Liver (tissue), 9 donors: ENCODE data around the gene NFYC. TPM values are rescaled to one million over a fixed set of nuclear protein-coding genes. Genes with fewer than 3 reads are reported as not detected.

ENCODE experiments used
- DNase-seq: peaks from one replicate; pipeline ENCODE4 v3.0.0-alpha.2; 2017; ENCODE audit warnings: low spot score
- H3K27ac ChIP-seq, 2 donors: one replicate each; pipeline ENCODE4 v1.7.0; 2013; ENCODE audit warnings: inconsistent platforms in 2 of 2, low read length in 2 of 2, control low read depth in 1 of 2, low read depth in 1 of 2, mild to moderate bottlenecking in 1 of 2
- H3K27me3 ChIP-seq, 4 donors: one replicate each; pipeline versions ENCODE4 v1.6.1 to v1.7.0; 2013; ENCODE audit warnings: low read length in 3 of 4, inconsistent platforms in 1 of 4, mild to moderate bottlenecking in 1 of 4, moderate library complexity in 1 of 4; ENCODE audit not compliant: control insufficient read depth in 4 of 4, insufficient read depth in 4 of 4
- H3K36me3 ChIP-seq, 4 donors: one replicate each; pipeline versions ENCODE4 v1.6.1 to v1.7.0; 2013; ENCODE audit warnings: low read length in 3 of 4, mild to moderate bottlenecking in 3 of 4, low read depth in 1 of 4, moderate library complexity in 1 of 4; ENCODE audit not compliant: control insufficient read depth in 4 of 4, insufficient read depth in 3 of 4
- H3K4me1 ChIP-seq, 4 donors: one replicate each; pipeline versions ENCODE4 v1.6.1 to v1.7.0; 2013; ENCODE audit warnings: low read length in 3 of 4, mild to moderate bottlenecking in 3 of 4, moderate library complexity in 1 of 4; ENCODE audit not compliant: control insufficient read depth in 4 of 4, insufficient read depth in 4 of 4
- H3K4me3 ChIP-seq, 3 donors: one replicate each; pipeline versions ENCODE4 v1.6.1 to v1.7.0; 2013; ENCODE audit warnings: low read length in 3 of 3, control low read depth in 1 of 3, low read depth in 1 of 3, mild to moderate bottlenecking in 1 of 3
- H3K9ac ChIP-seq, 2 donors: one replicate each; pipeline ENCODE4 v1.7.0; 2013; ENCODE audit warnings: low read length in 2 of 2, mild to moderate bottlenecking in 2 of 2, moderate library complexity in 2 of 2, control low read depth in 1 of 2, low read depth in 1 of 2
- H3K9me3 ChIP-seq, 4 donors: one replicate each; pipeline versions ENCODE4 v1.6.1 to v1.7.0; 2013; ENCODE audit warnings: low read length in 3 of 4; ENCODE audit not compliant: control insufficient read depth in 4 of 4
- EGR1 ChIP-seq, 2 donors: IDR thresholded peaks; 2 replicates each; pipeline ENCODE4 v1.6.1; 2016 to 2018; ENCODE audit warnings: antibody characterized with exemption in 2 of 2, low read depth in 2 of 2
- FOXA1 ChIP-seq: IDR thresholded peaks from 2 replicates; pipeline ENCODE4 v1.6.1; 2016; ENCODE audit warnings: antibody characterized with exemption
- FOXA2 ChIP-seq: IDR thresholded peaks from 2 replicates; pipeline ENCODE4 v1.6.1; 2016; ENCODE audit warnings: antibody characterized with exemption
- GABPA ChIP-seq, 2 donors: IDR thresholded peaks in 1 of 2; conservative IDR thresholded peaks in 1 of 2; 2 replicates each; pipeline ENCODE4 v1.6.1; 2016; ENCODE audit warnings: antibody characterized with exemption in 2 of 2, mild to moderate bottlenecking in 1 of 2, moderate library complexity in 1 of 2
- HNF4A ChIP-seq, 2 donors: conservative IDR thresholded peaks; 2 replicates each; pipeline ENCODE4 v1.6.1; 2016; ENCODE audit warnings: antibody characterized with exemption in 2 of 2, mild to moderate bottlenecking in 2 of 2
- HNF4G ChIP-seq: IDR thresholded peaks from 2 replicates; pipeline ENCODE4 v1.6.1; 2016; ENCODE audit warnings: antibody characterized with exemption
- JUND ChIP-seq, 2 donors: IDR thresholded peaks; 2 replicates each; pipeline ENCODE4 v1.6.1; 2016; ENCODE audit warnings: antibody characterized with exemption in 2 of 2
- NR2F2 ChIP-seq: IDR thresholded peaks from 2 replicates; pipeline ENCODE4 v1.6.1; 2016; ENCODE audit warnings: antibody characterized with exemption
- SP1 ChIP-seq: IDR thresholded peaks from 2 replicates; pipeline ENCODE4 v1.6.1; 2018; ENCODE audit warnings: antibody characterized with exemption, mild to moderate bottlenecking
- TAF1 ChIP-seq: conservative IDR thresholded peaks from 2 replicates; pipeline ENCODE4 v1.6.1; 2016; ENCODE audit warnings: antibody characterized with exemption, mild to moderate bottlenecking
- YY1 ChIP-seq: IDR thresholded peaks from 2 replicates; pipeline ENCODE4 v1.6.1; 2016; ENCODE audit warnings: antibody characterized with exemption, mild to moderate bottlenecking
- whole genome bisulfite sequencing: extraction: QIAGEN DNeasy Blood & Tissue Kit; methylation state at CpG from one replicate; pipeline ENCODE4 v1.1.7; 2013; 5-methylcytosine and 5-hydroxymethylcytosine counted together
- polyA plus RNA-seq, 2 donors: library from polyadenylated mRNA; stranded (reverse) in 1 of 2; unstranded in 1 of 2; fragments of 200-250 nt in 1 of 2; fragments of >200 nt in 1 of 2; fragmentation: Nextera tagmentation in 1 of 2; extraction: Ambion mirVana in 1 of 2; gene quantifications; one replicate each; pipeline versions ENCODE4 v1.2.1 to v1.2.3, GENCODE V29; 2013 to 2015
- total RNA-seq, 2 donors: library from RNA; depleted of rRNA; stranded (reverse); fragments of >200 nt; gene quantifications; one replicate each; pipeline ENCODE4 v1.2.3, GENCODE V29; 2014
- TF ChIP-seq, protein P1 (sequence below): IDR thresholded peaks from 2 replicates; pipeline ENCODE4 v1.6.1; 2016; ENCODE audit warnings: antibody characterized with exemption
- TF ChIP-seq, protein P2 (sequence below): fragments of 150-350 bp; IDR thresholded peaks from 2 replicates; pipeline ENCODE4 v1.5.1; 2017; ENCODE audit warnings: improper control_type of control experiment, low read depth, low read length; ENCODE audit not compliant: missing input control
- TF ChIP-seq, protein P3 (sequence below): IDR thresholded peaks from 2 replicates; pipeline ENCODE4 v1.6.1; 2016; ENCODE audit warnings: antibody characterized with exemption, mild to moderate bottlenecking
- TF ChIP-seq, protein P4 (sequence below): IDR thresholded peaks from 2 replicates; pipeline ENCODE4 v1.6.1; 2016; ENCODE audit warnings: antibody characterized with exemption
- TF ChIP-seq, protein P5 (sequence below): IDR thresholded peaks from 2 replicates; pipeline ENCODE4 v1.6.1; 2016; ENCODE audit warnings: antibody characterized with exemption
- donor health status: healthy.
- donor health status: healthy.
- donor health status: healthy.
- donor health status: healthy.
- donor health status: healthy.

The NFYC gene
- total and polyA plus RNA-seq, 4 donors, result 18.3 to 28.1 (median 26.8) TPM

DNA sequence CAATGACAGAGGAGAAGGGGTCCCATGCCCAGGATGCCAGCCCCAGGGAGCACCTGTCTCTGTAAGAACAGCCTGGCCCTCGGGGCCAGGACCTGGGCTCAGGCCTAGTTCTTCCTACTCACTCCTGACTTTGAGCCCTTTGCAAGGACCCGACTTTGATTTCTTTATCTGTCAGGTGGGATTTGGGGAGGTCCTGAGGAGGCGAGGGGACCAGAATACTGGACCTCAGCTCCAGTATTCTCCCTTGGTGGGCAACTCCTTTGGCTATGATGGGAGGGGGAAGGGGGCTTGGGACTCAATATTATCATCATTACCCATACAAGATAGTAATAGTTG, 110.2 kb downstream of the NFYC start:
- WGBS, result 80% methylated on average over 3 of the region's 3 CpGs
- H3K9me3 ChIP-seq, result no peaks in the 10 kb centered on the region
- H3K36me3 ChIP-seq, result no peaks in the 10 kb centered on the region
- peak overlapping the region; percentile 52 to 64 for H3K27ac ChIP-seq
- TF ChIP-seq HNF4A (conservative IDR thresholded peaks at IDR 0.05), result no peak
- TF ChIP-seq, protein P1, sequence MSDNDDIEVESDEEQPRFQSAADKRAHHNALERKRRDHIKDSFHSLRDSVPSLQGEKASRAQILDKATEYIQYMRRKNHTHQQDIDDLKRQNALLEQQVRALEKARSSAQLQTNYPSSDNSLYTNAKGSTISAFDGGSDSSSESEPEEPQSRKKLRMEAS, result no peak
- no peak for TF ChIP-seq HNF4G
- no peak for TF ChIP-seq SP1
- TF ChIP-seq, protein P2, sequence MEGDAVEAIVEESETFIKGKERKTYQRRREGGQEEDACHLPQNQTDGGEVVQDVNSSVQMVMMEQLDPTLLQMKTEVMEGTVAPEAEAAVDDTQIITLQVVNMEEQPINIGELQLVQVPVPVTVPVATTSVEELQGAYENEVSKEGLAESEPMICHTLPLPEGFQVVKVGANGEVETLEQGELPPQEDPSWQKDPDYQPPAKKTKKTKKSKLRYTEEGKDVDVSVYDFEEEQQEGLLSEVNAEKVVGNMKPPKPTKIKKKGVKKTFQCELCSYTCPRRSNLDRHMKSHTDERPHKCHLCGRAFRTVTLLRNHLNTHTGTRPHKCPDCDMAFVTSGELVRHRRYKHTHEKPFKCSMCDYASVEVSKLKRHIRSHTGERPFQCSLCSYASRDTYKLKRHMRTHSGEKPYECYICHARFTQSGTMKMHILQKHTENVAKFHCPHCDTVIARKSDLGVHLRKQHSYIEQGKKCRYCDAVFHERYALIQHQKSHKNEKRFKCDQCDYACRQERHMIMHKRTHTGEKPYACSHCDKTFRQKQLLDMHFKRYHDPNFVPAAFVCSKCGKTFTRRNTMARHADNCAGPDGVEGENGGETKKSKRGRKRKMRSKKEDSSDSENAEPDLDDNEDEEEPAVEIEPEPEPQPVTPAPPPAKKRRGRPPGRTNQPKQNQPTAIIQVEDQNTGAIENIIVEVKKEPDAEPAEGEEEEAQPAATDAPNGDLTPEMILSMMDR, result no peak
- TF ChIP-seq, protein P3, sequence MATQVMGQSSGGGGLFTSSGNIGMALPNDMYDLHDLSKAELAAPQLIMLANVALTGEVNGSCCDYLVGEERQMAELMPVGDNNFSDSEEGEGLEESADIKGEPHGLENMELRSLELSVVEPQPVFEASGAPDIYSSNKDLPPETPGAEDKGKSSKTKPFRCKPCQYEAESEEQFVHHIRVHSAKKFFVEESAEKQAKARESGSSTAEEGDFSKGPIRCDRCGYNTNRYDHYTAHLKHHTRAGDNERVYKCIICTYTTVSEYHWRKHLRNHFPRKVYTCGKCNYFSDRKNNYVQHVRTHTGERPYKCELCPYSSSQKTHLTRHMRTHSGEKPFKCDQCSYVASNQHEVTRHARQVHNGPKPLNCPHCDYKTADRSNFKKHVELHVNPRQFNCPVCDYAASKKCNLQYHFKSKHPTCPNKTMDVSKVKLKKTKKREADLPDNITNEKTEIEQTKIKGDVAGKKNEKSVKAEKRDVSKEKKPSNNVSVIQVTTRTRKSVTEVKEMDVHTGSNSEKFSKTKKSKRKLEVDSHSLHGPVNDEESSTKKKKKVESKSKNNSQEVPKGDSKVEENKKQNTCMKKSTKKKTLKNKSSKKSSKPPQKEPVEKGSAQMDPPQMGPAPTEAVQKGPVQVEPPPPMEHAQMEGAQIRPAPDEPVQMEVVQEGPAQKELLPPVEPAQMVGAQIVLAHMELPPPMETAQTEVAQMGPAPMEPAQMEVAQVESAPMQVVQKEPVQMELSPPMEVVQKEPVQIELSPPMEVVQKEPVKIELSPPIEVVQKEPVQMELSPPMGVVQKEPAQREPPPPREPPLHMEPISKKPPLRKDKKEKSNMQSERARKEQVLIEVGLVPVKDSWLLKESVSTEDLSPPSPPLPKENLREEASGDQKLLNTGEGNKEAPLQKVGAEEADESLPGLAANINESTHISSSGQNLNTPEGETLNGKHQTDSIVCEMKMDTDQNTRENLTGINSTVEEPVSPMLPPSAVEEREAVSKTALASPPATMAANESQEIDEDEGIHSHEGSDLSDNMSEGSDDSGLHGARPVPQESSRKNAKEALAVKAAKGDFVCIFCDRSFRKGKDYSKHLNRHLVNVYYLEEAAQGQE, result no peak
- H3K4me1 ChIP-seq, result peaks cover 7 to 16% (median 12%) of the 10 kb centered on the region in 4 donors
- no peaks in the 10 kb centered on the region for H3K27me3 ChIP-seq
- H3K9ac ChIP-seq, result peak overlapping the region; percentile 23 to 28
- peak overlapping the region in 2 of 3 donors; percentile 36 to 38 for H3K4me3 ChIP-seq
- no peak for DNase-seq

DNA sequence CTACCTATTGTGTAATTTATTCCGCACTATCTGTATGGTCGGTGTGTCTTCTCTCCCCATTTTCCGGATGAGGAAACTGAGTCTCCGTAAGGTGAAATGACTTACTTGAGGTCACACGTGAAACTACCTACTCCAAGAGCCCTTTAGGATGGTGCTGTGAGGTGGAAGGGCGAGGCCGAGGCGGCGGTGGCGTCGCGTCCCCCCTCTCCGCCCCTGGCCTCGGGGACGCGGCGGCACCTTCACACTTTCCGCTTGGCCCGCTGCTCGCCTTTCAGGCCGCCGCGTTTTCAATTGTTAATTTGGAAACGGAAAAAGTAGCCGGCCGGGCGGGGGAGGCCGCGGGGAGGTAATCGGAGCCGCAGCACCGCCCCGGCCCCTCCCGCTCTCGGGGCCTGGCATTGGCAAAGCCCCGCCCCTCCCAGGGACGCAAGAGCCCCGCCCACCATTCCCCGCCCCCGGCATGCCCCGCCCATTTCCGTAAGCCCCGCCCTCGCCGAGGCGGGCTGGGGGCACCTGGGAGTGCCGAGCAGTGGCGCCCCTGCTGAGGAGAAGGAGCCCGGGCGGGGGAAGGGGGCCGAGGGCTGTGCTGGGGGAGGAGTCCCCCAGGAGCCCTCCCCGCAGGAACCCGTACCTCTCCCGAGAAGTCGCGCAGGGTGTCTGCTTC, 110.7 kb downstream of the NFYC start:
- peak overlapping the region; percentile 23 to 28 for H3K9ac ChIP-seq
- H3K9me3 ChIP-seq, result no peaks in the 10 kb centered on the region
- no peaks in the 10 kb centered on the region for H3K36me3 ChIP-seq
- peak overlapping the region; percentile 14 to 38 (median 36) for H3K4me3 ChIP-seq
- 19% methylated on average over 56 of the region's 56 CpGs for WGBS
- DNase-seq, result peak; percentile 89
- peak overlapping the region; percentile 52 to 64 for H3K27ac ChIP-seq
- H3K27me3 ChIP-seq, result no peaks in the 10 kb centered on the region
- peaks cover 7 to 16% (median 12%) of the 10 kb centered on the region in 4 donors for H3K4me1 ChIP-seq
- TF ChIP-seq EGR1 (IDR thresholded peaks at IDR 0.05; ENCODE audit: low read depth in 2 of 2) (no peak), YY1 (no peak), HNF4G (no peak), SP1 (peak; percentile 29), HNF4A (conservative IDR thresholded peaks at IDR 0.05) (no peak), FOXA1 (no peak), GABPA (IDR thresholded peaks at IDR 0.05 in 1 of 2, conservative IDR thresholded peaks at IDR 0.05 in 1 of 2) (peak in 1 of 2 donors; percentile 12), FOXA2 (no peak), JUND (IDR thresholded peaks at IDR 0.05) (no peak), NR2F2 (no peak), TAF1 (no peak)
- TF ChIP-seq, protein P4, sequence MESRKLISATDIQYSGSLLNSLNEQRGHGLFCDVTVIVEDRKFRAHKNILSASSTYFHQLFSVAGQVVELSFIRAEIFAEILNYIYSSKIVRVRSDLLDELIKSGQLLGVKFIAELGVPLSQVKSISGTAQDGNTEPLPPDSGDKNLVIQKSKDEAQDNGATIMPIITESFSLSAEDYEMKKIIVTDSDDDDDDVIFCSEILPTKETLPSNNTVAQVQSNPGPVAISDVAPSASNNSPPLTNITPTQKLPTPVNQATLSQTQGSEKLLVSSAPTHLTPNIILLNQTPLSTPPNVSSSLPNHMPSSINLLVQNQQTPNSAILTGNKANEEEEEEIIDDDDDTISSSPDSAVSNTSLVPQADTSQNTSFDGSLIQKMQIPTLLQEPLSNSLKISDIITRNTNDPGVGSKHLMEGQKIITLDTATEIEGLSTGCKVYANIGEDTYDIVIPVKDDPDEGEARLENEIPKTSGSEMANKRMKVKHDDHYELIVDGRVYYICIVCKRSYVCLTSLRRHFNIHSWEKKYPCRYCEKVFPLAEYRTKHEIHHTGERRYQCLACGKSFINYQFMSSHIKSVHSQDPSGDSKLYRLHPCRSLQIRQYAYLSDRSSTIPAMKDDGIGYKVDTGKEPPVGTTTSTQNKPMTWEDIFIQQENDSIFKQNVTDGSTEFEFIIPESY, result no peak
- TF ChIP-seq, protein P5, sequence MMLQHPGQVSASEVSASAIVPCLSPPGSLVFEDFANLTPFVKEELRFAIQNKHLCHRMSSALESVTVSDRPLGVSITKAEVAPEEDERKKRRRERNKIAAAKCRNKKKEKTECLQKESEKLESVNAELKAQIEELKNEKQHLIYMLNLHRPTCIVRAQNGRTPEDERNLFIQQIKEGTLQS, result no peak
- TF ChIP-seq, protein P3, result no peak
- TF ChIP-seq, protein P1, result no peak
- TF ChIP-seq, protein P2, result no peak
